K562 (cell line): ENCODE data around the gene YWHAB. TPM values are rescaled to one million over a fixed set of nuclear protein-coding genes. Genes with fewer than 3 reads are reported as not detected.

ENCODE experiments used
- ATAC-seq: fragments of 200-7000 bp; cut with Tn5 transposase; 3 replicates; pipeline ENCODE4 v1.9.1; 2020; ENCODE audit warnings: moderate library complexity
- BruUV-seq: library from RNA; stranded (reverse); fragments of 400-500 nt; replicated peaks from 2 replicates; lab custom pipeline; 2021; lab: Mats Ljungman, UMichigan
- CTCF ChIA-PET: fragments of 300-600 bp; formaldehyde crosslinking; extraction: SDS; loops from one replicate; lab custom pipeline; 2021; ENCODE audit warnings: low intra/inter-chr PET ratio; lab: Yijun Ruan, JAX
- POLR2A ChIA-PET: fragments of 300-600, 350-650 bp; sonication (Branson Sonifier 250); formaldehyde crosslinking; extraction: SDS; loops from one replicate; lab custom pipeline; 2021; ENCODE audit warnings: antibody characterized with exemption, inconsistent platforms; lab: Yijun Ruan, JAX
- DNase-seq, 4 experiments: peaks; one replicate each; pipeline versions ENCODE4 v3.0.0 to v3.0.0-alpha.2; 2011 to 2018; ENCODE audit warnings: low spot score in 3 of 4, mixed read lengths in 3 of 4; ENCODE audit errors: extremely low read depth in 1 of 4
- FAIRE-seq: peaks from 2 replicates; lab custom pipeline; 2011; peaks lifted over from hg19 to GRCh38; lab: Jason Lieb, UNC
- H2AFZ ChIP-seq: 2 replicates; pipeline ENCODE4 v1.6.0; 2011; ENCODE audit warnings: low read depth, low read length, control low read depth, inconsistent platforms
- H3K27ac ChIP-seq: fragments of 200-600 bp; 3 replicates; pipeline ENCODE4 v1.8.0; 2011; ENCODE audit warnings: low read depth, mild to moderate bottlenecking, control low read depth, inconsistent platforms, low read length, moderate library complexity, mixed read lengths; ENCODE audit errors: extremely low read depth
- H3K27me3 ChIP-seq, 2 experiments: fragments of 300-600 bp in 1 of 2; 2 replicates in 1 of 2; 3 replicates in 1 of 2; pipeline versions ENCODE4 v1.6.0 to v1.8.0; 2011; ENCODE audit warnings: inconsistent platforms in 2 of 2, low read length in 2 of 2, mild to moderate bottlenecking in 1 of 2, mixed read lengths in 1 of 2, moderate library complexity in 1 of 2; ENCODE audit not compliant: control insufficient read depth in 2 of 2, insufficient read depth in 2 of 2
- H3K36me3 ChIP-seq: fragments of 300-600 bp; 3 replicates; pipeline ENCODE4 v1.8.0; 2011; ENCODE audit warnings: mild to moderate bottlenecking, low read length, inconsistent platforms; ENCODE audit not compliant: control insufficient read depth, insufficient read depth
- H3K4me1 ChIP-seq, 2 experiments: fragments of 200-600 bp in 1 of 2; replicated peaks in 1 of 2; 2 replicates in 1 of 2; 3 replicates in 1 of 2; pipeline versions ENCODE4 v1.5.1 to v1.8.0; 2011; ENCODE audit warnings: inconsistent platforms in 2 of 2, low read length in 2 of 2, mild to moderate bottlenecking in 1 of 2, mixed read lengths in 1 of 2, moderate library complexity in 1 of 2; ENCODE audit not compliant: control insufficient read depth in 2 of 2, insufficient read depth in 2 of 2
- H3K4me2 ChIP-seq: 2 replicates; pipeline ENCODE4 v1.6.1; 2011; ENCODE audit warnings: low read length, control low read depth, inconsistent platforms, mixed read lengths; ENCODE audit not compliant: insufficient read depth
- H3K4me3 ChIP-seq: fragments of 200-600 bp; sonication (generic), shearing (Covaris generic); 2 replicates; pipeline ENCODE4 v1.5.1; 2016; ENCODE audit warnings: control low read depth, inconsistent platforms
- H3K79me2 ChIP-seq: fragments of 200-600 bp; 3 replicates; pipeline ENCODE4 v1.8.0; 2011; ENCODE audit warnings: low read length, inconsistent platforms; ENCODE audit not compliant: control insufficient read depth, insufficient read depth
- H3K9ac ChIP-seq, 2 experiments: 2 replicates each; pipeline versions ENCODE4 v1.6.0 to v1.6.1; 2011; ENCODE audit warnings: low read depth in 2 of 2, low read length in 2 of 2, control low read depth in 1 of 2, inconsistent platforms in 1 of 2, mild to moderate bottlenecking in 1 of 2, mixed read lengths in 1 of 2; ENCODE audit not compliant: insufficient read depth in 1 of 2
- H3K9me1 ChIP-seq: one replicate; pipeline ENCODE4 v1.6.0; 2011; ENCODE audit warnings: inconsistent platforms, mild to moderate bottlenecking, low read length, moderate library complexity; ENCODE audit not compliant: control insufficient read depth, insufficient read depth
- H3K9me3 ChIP-seq: replicated peaks from 2 replicates; pipeline ENCODE4 v1.5.1; 2011; ENCODE audit warnings: low read depth, low read length, inconsistent platforms; ENCODE audit not compliant: control insufficient read depth, insufficient read depth
- H4K20me1 ChIP-seq: replicated peaks from 2 replicates; pipeline ENCODE4 v1.6.1; 2011; ENCODE audit warnings: low read length, inconsistent platforms, mixed read lengths; ENCODE audit not compliant: control insufficient read depth, insufficient read depth
- MBD2 ChIP-seq: sonication (generic); IDR thresholded peaks from 2 replicates; pipeline ENCODE4 v1.6.1; 2016; ENCODE audit warnings: low read depth, borderline replicate concordance
- MEF2D ChIP-seq: conservative IDR thresholded peaks from 2 replicates; pipeline ENCODE4 v1.6.1; 2016; ENCODE audit warnings: low read depth, missing genetic modification characterization, missing compliant biosample characterization
- POLR2A ChIP-seq: fragments of 450-650 bp; conservative IDR thresholded peaks from 2 replicates; pipeline ENCODE4 v1.6.1; 2016
- POLR2B ChIP-seq: fragments of 450-650 bp; IDR thresholded peaks from 2 replicates; pipeline ENCODE4 v1.6.1; 2018; ENCODE audit warnings: low read depth; ENCODE audit not compliant: partially characterized antibody
- SUPT5H ChIP-seq: fragments of 450-650 bp; IDR thresholded peaks from 2 replicates; pipeline ENCODE4 v1.6.1; 2016
- WGBS: fragments of 100-300 bp; shearing (Covaris generic); methylation state at CpG from one replicate; pipeline ENCODE4 v1.1.6; 2016; ENCODE audit warnings: low coverage, mixed read lengths; ENCODE audit not compliant: insufficient coverage; ENCODE audit errors: missing lambda C conversion rate; 5-methylcytosine and 5-hydroxymethylcytosine counted together
- in situ Hi-C: fragments of 300-500 bp; cut with MboI; formaldehyde crosslinking; loops from 4 replicates; pipeline ENCODE4 v1.15.0; 2018; ENCODE audit warnings: inconsistent platforms, mixed read lengths
- intact Hi-C: fragments of 100-400 bp; cut with micrococcal nuclease; formaldehyde crosslinking; loops from 2 replicates; pipeline ENCODE4 v1.14.2; 2022
- polyA plus RNA-seq, 8 experiments: library from polyadenylated mRNA; depleted of rRNA in 4 of 8; stranded (reverse) in 5 of 8; unstranded in 3 of 8; fragments of >200 nt; fragmentation: Nextera tagmentation in 2 of 8; fragmentation: Illumina TruSeq in 1 of 8; extraction: Ambion mirVana in 2 of 8; extraction: Trizol in 1 of 8; gene quantifications; 2 replicates each; pipeline versions ENCODE4 v1.2.1 to v1.2.3, GENCODE V29; 2011 to 2014; ENCODE audit warnings: inconsistent platforms in 1 of 8, missing spikeins in 1 of 8
- total RNA-seq, 7 experiments: library from RNA; depleted of rRNA in 6 of 7; stranded (reverse); fragments of >200 nt in 6 of 7; fragmentation: Illumina TruSeq in 2 of 7; extraction: Trizol in 2 of 7; gene quantifications; 2 replicates each; pipeline versions ENCODE4 v1.2.1 to v1.2.3, GENCODE V29; 2011 to 2021; ENCODE audit warnings: low replicate concordance in 1 of 7
- TF ChIP-seq, protein P1 (sequence below): fragments of 450-650 bp; IDR thresholded peaks from 2 replicates; pipeline ENCODE4 v1.6.1; 2017; ENCODE audit warnings: mild to moderate bottlenecking, moderate library complexity
- TF ChIP-seq, protein P2 (sequence below): fragments of 450-650 bp; IDR thresholded peaks from 2 replicates; pipeline ENCODE4 v1.6.1; 2017; ENCODE audit warnings: antibody characterized with exemption

Gene YWHAB
- total and polyA plus RNA-seq, 9 of the 15 experiments (the other 6 are each of a cell fraction or from before 2014, with no cell fraction given), result 60.6 to 185 (median 96.1) TPM

DNA sequence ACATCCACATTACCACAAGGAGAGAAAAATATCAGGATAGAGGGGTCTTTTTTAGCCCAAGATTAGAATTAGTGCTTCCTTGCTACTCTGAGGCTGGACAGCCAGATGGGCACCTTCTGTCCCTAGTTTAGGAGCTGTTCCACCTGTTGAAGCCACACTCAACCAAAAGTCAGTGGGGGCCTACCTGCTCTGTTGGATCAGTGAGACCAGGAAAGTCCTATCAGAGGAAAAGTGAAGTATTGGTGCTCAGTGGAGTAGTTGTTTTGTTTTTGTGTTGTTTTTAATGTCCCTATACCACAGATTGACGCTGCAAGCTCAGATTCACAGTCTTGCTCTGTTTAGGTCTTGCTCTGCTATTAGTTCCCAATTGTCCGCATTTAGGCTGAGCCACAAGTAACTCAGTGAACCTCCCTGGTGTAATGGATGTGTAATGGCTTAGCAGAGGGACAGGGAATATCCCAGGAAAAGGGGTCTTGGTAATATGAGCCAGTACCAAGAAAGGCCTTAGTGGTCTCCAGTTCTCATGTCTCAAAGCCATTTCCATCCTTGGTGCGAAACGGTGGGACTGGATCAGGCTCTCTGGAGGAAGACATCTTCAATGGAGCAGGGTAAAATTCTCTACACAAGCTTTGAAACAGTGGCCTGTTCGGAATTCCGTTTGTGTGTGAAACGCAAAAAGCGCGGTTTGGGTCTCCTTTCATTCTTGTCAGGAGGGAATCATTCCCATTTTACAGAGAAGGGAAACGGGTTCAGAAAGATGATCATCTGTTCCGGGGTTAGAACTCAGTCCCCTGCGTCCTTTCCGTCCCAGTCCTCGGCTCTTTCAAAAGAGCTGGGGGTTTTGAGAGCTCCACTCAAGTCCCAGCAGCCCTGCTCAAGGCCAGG, 23.7 kb downstream of the YWHAB start:
- Histone ChIP-seq H3K36me3 (peaks cover 66% of the 10 kb centered on the region), H4K20me1 (0 out of 2 replicates have a peak, but pooled peaks cover 3% of the 10 kb centered on the region), H3K9me3 (no peaks in the 10 kb centered on the region), H3K9me1 (no peaks in the 10 kb centered on the region), H2AFZ (peak overlapping the region; percentile 30), H3K27ac (peak overlapping the region; percentile 60), H3K4me2 (peak overlapping the region; percentile 89), H3K4me3 (peak overlapping the region; percentile 56), H3K27me3 (no peaks in the 10 kb centered on the region), H3K4me1 (peaks cover 14 to 24% of the 10 kb centered on the region in 2 experiments), H3K79me2 (peaks cover 20% of the 10 kb centered on the region), H3K9ac (peak overlapping the region; percentile 47 to 81; a peak in 3 of 4 replicates)
- FAIRE-seq (no peak), DNase-seq (no peak), ATAC-seq (no peak)
- TF ChIP-seq POLR2A, result peak; percentile 47; the same call in 1 of the 2 replicates
- TF ChIP-seq MBD2, result no peak
- TF ChIP-seq, protein P1, sequence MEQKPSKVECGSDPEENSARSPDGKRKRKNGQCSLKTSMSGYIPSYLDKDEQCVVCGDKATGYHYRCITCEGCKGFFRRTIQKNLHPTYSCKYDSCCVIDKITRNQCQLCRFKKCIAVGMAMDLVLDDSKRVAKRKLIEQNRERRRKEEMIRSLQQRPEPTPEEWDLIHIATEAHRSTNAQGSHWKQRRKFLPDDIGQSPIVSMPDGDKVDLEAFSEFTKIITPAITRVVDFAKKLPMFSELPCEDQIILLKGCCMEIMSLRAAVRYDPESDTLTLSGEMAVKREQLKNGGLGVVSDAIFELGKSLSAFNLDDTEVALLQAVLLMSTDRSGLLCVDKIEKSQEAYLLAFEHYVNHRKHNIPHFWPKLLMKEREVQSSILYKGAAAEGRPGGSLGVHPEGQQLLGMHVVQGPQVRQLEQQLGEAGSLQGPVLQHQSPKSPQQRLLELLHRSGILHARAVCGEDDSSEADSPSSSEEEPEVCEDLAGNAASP, result no peak
- TF ChIP-seq, protein P2, sequence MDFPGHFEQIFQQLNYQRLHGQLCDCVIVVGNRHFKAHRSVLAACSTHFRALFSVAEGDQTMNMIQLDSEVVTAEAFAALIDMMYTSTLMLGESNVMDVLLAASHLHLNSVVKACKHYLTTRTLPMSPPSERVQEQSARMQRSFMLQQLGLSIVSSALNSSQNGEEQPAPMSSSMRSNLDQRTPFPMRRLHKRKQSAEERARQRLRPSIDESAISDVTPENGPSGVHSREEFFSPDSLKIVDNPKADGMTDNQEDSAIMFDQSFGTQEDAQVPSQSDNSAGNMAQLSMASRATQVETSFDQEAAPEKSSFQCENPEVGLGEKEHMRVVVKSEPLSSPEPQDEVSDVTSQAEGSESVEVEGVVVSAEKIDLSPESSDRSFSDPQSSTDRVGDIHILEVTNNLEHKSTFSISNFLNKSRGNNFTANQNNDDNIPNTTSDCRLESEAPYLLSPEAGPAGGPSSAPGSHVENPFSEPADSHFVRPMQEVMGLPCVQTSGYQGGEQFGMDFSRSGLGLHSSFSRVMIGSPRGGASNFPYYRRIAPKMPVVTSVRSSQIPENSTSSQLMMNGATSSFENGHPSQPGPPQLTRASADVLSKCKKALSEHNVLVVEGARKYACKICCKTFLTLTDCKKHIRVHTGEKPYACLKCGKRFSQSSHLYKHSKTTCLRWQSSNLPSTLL, result no peak
- peak; percentile 58 for TF ChIP-seq SUPT5H
- TF ChIP-seq POLR2B, result peak; percentile 30
- TF ChIP-seq MEF2D, result no peak
- in situ Hi-C loops, result no loop called here
- 33% methylated on average over 14 of the region's 14 CpGs for WGBS
- BruUV-seq, result no TSS peak
- intact Hi-C loops, result no loop called here
- POLR2A ChIA-PET, result interaction anchor here (0.6 to 5.2 kb wide), 13 partner anchors 10 to 256 kb away, joined by 3 to 50 read pairs (median 4); partner anchors contain the start of gene YWHAB
- CTCF ChIA-PET, result interaction anchor here (0.9 kb wide), 1 partner anchor 24 kb away, joined by 3 read pairs; the partner anchor contains the start of gene YWHAB
